Activated CD4-positive, alpha-beta T cell treated with anti-CD3 and anti-CD28 coated beads for 24 hours (primary cell): ENCODE measurements around the gene CNN3.

Experiments
- DNase-seq, 2 donors: peaks; one replicate each; pipeline ENCODE4 v3.0.0-alpha.2; 2020; ENCODE audit warnings: low read depth in 2 of 2

The CNN3 gene

GRCh38 chr1:94922761-94923331, 4.1 kb downstream of the CNN3 start:
- DNase-seq = no peak

DNA sequence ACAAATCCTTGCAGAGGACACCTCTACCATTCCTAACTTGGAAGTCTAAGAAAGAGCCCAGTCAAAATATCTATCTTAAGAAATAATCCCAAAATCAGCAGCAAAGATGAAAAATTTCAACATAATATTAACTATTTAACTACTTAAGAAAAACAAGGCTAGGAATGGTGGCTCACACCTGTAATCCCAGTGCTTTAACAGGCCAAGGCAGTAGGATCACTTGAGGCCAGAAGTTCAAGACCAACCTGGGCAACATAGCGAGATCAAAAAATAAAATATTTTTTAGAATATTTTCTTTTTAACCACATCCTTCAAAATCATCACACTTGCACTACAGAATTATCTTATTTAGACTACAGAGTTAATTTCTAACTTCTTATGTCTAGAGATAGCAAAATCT, 4.9 kb downstream of the CNN3 start:
- no peak for DNase-seq

DNA sequence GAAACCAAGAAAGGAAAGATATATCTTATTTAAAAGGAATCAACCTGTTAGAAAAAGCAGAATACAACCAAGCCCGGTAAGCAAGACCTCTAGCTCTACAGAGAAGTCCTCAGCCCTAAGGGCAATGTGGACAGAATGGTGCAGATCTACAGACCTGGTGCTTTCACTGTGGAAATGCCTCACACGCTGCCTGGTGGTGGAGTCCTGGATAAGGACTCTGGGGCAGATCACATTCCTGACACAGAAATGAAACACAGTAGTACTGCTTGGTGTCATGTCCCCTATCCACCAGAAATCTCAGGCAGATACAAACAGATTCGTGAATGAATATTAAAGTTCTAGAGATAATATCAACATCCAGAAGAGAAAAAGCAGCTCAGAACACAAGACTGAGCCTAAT, 6.8 kb downstream of the CNN3 start:
- no peak for DNase-seq

DNA sequence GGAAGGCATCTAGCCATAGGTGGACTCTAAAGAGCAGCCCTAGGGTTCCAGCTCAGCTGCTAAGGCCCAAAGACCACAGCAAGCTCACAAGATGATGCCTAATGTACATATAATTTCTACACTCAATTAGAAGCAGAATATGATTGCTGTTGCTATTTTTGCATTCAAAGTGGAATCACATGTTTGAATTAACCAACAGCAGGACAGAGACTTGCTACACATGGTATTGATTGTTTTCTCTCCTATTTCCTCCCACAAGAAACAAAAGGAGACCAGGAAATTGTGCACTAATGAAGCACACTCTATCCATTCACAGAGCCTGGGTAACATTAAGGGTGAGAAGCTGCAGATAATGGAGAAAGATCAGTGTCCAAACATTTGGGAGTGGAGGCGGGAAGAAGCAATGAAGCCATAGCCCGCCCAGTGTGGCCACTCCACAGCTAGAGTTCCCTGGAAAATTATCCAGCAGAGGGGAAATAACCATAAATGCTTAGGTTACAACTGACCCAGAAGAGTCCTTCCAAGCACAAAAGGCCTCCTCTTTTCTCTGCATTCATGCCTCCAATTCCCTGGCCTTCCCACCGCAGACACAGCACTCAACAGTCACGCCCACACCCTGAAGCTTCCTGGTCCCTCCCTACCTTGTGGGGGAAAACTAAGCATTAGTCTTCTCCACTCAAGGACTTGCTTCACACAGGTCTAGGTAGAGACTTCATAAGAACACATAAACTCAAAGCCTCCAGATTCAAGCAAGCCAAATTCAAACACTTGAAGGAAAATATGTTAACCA, 7.5 kb downstream of the CNN3 start:
- DNase-seq = no peak

DNA sequence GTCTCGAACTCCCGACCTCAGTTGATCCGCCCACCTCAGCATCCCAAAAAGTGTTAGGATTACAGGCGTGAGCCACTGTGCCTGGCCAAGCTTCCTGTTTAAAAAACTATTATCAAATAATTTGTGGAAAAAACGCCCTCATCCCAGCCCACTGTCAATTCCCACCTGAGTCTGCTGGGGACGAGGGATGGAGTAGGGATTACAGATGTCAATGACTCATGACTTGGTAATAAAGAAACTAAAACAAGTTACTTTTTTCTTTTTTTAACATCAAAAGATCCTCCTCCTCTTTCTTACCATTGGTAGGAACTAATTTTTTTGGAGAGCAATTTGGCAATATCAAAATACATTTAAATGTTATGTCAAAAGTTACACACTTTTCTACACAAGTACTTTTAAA, 9.7 kb downstream of the CNN3 start:
- DNase-seq = no peak

GRCh38 chr1:94912263-94913184, 14.4 kb downstream of the CNN3 start:
- no peak for DNase-seq

GRCh38 chr1:94909486-94909885, 17.4 kb downstream of the CNN3 start:
- DNase-seq = no peak

DNA sequence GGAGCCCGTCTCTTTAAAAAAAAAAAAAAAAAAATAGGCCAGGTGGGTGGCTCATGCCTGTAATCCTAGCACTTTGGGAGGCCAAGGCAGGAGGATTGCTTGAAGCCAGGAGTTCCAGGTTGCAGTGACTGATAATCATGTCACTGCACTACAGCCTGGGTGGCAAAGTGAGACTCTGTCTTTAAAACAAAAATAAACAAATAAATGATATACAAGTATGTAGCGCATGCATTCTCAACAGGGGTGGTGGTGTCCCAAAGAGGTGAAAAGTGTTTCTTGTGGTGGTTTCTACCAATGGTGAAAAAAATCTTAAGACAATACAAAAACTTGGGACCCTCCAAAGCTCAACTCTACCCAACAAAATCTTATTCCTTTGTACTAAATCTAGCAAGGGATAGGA, 17.9 kb downstream of the CNN3 start:
- DNase-seq = no peak

DNA sequence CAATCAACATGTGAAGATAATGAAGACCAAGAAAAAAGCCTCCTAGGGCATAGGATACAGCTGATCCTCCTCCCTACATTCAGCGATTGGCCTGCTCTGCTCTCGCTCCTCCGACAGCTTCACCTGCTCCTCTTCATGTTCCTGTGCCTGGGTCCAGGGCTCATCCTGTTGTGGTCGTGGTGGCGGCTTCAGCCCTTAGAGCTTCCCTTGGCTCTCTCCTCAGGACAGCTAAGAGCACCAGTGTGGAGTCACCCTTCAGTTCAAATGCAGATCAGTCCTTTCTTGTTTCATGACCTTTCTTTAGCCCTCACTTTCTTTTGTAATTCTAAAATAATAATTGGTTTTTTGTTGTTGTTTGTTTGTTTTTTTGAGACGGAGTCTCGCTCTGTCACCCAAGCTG, 18.7 kb downstream of the CNN3 start:
- DNase-seq = no peak

DNA sequence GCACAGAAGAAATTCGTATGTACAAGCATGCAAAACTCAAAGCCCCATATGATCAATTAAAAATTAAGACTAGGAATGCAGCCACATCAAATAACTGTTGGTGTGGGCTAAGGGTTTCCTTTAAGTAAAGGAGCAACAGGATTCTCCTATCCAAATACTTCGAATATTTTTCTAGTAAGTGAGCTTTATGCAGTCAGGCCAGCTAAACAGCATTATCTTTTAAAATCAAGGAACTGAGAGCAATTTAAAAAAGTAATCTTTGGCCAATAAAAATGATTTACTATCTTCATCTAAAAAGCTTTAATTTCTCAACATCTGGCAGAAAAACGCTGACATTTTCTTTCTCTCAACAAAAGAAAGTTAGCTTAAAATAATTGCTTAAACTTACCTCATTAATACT, 19.8 kb downstream of the CNN3 start:
- DNase-seq = no peak

- no peak for DNase-seq
Observed at GRCh38 chr1:94906382-94906781, 20.5 kb downstream of the CNN3 start.

- no peak for DNase-seq
Observed at GRCh38 chr1:94905207-94905606, 21.7 kb downstream of the CNN3 start.

DNA sequence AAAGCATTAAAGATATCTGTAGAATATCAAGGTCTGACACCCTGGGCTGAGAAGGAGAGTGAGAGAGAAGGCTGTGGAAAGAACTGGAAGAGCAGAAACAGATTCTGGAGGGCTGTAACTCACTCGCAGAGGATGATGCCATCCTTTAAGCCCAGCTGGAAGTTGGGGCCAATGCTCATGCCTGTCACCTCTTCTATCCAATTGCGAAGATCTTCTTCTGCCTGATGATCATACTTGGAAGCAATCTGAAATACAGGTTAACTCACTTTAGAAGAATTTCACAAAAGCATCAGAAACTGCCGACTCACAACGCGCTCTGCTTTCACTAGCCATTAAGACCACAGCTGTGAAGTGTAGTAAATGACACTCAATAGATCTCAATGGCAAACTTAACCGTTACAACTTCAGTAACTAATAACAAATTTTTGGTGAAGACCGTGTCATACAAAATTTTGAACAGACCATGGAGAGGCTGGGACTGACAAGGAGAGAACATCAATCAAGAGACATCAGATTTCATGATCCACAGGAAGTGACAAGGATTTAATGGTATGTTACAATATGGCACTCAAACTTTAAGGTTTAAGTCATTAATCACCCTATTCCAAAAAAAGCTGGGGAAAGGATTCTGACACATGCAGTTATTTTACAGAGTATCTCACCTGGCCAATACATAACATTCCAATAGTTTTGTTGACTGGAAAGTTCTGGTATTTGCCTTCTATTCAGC, 23.5 kb downstream of the CNN3 start:
- no peak for DNase-seq

DNA sequence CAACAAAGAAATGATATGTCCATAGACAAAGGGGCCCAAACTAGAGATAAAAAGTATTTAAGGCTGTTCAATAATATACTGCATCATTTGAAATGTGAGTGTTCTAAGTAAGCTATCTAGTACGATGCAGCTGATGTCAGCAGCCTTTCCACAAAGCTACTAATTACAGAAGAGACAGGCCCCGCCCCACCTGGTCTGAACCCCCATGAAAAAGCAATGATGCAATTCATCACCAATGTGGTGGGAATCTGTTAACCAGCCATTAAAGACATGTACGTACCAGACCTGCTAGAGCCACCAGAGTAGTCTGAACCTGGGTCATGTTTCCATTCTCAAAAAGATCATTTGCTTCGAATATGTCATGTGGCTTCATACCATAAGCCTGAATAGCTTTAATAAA, 25.1 kb downstream of the CNN3 start:
- no peak for DNase-seq

DNA sequence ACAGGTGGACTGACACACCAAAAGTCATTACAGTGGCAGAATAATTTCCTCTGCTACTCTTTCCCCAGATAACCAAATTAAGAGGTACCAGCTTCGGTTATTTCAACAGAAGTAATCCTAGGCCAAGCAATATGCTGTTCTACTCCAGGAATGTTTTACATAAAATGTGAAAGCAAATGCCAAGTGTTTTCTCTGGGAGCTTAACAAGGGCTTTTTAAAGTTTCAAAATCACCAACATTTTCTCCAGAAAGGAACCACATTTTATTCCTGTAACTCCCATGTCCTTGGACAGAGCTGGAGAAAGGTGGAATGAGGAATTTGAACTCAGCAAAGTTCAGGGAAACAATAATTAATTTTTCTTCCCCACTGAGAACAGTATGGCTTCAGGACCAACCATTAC, 27.2 kb downstream of the CNN3 start:
- DNase-seq = no peak

GRCh38 chr1:94898491-94899385, 28.2 kb downstream of the CNN3 start:
- DNase-seq = no peak

DNA sequence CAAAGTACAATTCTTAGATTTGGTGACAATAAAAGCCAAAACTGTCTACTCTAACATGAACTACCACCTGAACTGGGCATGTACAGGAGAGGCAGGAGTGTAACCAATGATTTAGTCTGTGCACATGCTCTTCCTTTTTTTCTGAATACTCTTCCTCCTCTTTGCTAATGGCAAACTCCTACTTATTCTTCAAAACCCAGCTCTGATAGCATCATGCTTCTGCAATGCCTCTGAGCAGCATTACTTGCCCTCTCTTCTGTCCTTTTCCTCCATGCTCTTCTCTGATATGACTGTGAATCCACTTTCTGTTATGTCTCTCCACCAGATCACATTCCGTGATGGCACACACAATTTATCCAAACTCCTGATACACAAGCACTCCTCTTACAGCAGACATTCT, 31.4 kb downstream of the CNN3 start:
- no peak for DNase-seq

- DNase-seq = no peak
Observed at GRCh38 chr1:94894630-94895029, 32.3 kb downstream of the CNN3 start.

DNA sequence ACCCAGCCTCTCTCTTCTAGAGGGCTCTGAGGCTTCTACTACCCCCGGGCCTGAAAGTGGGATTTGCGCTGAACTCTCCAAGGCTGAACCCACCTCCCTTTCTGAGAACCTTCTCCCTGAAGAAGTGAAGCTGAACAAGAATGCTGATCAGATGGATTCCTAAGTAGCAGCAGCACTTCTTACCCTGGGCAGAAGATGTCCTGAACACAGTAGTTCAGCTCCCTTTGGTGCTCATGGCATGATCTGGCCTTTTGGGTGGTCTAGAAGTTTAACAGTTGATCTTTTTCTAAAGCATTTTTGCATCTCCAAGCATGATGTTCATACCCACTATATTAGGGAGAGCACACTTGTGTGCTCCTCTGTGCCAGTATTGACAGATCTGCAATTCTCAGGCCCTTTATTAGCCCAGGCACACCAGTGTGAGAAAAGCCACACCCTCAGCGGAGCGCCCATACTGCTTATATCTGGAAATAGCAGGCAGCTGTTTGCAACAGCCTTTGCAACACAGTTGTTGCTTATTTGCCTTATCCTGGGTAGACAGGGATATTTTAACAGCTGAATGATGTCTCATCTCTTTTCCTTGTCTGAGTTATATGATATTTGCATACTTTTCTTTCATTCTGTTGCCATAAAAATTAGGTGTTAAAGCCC, 34.2 kb downstream of the CNN3 start:
- no peak for DNase-seq

DNA sequence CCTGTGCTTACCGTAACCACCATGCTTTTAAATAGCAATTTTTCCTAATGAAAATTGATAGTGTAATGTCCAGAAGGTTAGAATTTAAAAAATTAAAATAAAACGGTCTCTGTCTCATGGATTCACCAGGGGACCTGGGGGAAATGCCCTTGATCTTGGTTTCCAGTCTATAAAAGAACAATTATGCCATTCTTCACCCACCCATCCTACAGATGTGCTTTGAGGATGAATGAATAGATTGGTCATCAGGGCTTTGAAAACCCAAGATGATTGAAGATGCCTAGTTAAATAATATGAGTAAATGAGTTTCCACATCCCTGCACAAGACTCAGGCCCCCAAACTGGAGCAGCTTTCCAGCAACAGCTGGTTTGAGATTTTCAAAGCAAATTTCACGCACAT, 38.7 kb downstream of the CNN3 start:
- no peak for DNase-seq
